Measurements from ENCODE around the gene CELF1.
"Not testable (repeated sequence)": the region's sequence is repeated elsewhere in the genome, so short reads cannot be mapped to it uniquely, and the experiment has no call there.

Gene CELF1

GRCh38 chr11:47577460-47578041 lies 24.6 kb upstream of the CELF1 start:
- DNase-seq (ENCODE audit: low read depth, low spot score), result no peak

GRCh38 chr11:47573321-47573720 lies 20.4 kb upstream of the CELF1 start:
- DNase-seq (ENCODE audit: low read depth, low spot score), result no peak

DNA sequence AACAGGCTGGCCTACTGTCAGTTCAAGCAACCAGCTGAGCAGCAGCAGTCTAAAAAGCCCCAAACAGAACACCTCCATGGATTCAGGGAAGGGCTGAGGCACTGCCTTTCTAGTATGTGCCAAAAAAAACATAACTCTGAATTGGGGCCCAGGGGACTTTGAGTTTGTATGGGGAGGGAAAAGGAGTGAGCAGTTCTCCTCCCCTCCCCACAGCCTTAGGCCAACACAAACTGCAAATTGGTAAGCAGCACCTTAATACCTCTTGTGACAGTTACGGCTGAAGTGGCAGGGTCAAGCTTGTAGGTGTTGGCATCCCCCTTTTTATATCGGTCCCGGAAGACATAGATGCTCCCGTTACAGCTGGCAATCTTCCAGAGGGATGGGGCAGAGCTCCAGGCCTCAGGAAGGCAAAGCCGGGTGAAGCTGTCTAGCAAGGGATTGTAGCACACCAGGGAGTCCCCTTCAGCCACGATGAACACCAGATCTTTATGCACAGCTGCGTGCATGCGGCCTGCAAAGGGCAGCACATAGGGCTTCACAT lies 19.9 kb upstream of the CELF1 start:
- DNase-seq (ENCODE audit: low read depth, low spot score), result no peak

DNA sequence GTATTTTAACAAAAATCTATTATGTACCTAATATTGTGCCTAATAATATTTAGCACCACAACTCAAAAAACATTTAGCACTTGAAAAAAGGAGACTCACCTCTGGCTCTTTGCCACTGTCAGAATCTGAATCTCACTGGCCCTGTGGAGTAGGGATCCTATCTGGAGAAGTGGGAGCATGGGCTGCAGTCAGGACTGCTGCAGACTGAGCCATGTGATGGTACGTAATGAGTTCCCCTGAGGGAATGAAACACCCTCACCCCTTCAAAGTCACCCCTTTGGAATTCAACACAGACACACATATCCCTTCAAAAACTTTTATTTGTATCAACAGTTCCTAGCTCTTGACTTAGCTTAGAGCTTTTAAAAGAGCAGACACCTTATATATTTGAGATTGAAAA lies 19.0 kb upstream of the CELF1 start:
- no peak for DNase-seq (ENCODE audit: low read depth, low spot score)

GRCh38 chr11:47571357-47571729 lies 18.4 kb upstream of the CELF1 start:
- DNase-seq (ENCODE audit: low read depth, low spot score), result no peak

DNA sequence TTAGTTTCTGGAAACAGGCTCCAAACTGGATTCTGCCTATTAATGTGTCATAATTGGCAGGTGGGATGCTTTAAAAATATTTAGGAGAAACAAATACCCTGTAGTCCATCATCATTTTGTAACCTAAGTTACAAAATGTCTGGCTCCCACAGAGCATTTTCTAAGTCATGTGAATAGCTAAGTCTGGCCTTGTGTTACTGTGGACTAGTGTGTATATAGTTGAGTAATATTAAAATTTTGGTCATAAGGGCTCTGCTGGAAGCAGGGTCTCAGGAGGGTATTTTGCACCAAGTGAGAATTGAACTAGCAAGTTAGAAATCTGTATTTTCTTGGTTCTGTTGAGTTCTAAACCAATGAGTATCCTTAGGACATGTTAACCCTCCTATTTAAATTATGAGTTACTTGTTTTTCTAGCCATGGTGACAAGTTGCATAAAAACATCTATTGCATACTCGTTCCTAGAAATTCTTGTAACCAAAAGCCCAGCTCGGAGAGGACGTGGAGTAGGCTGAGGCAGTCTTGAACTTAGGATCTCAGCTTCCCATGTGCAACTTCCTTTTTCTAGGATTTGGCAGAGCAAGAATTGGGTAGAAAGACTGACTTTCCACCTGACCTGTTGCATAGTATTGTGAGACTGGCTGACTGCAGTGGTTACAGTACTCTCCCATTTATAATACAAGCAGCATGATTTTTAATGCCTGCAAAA lies 17.9 kb upstream of the CELF1 start:
- no peak for DNase-seq (ENCODE audit: low read depth, low spot score)

DNA sequence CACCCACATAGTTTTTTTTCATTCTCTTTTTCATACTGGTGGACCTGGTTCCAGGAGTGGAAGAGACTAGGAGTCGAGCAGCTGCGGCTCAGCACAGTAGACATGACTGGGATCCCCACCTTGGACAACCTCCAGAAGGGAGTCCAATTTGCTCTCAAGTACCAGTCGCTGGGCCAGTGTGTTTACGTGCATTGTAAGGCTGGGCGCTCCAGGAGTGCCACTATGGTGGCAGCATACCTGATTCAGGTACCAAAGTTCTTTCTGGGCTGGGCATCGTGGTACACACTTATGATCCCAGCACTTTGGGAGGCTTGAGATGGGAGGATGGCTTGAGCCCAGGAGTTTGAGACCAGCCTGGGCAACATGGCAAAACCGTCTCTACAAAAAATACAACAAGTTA lies 16.7 kb upstream of the CELF1 start:
- DNase-seq (ENCODE audit: low read depth, low spot score), result no peak

GRCh38 chr11:47566149-47566698 lies 13.3 kb upstream of the CELF1 start:
- no peak for DNase-seq (ENCODE audit: low read depth, low spot score)

- peak; percentile 65 for DNase-seq (ENCODE audit: low read depth, low spot score)
Measured at GRCh38 chr11:47565340-47566148, 12.6 kb upstream of the CELF1 start, which contains the start of gene PTPMT1. Gene PTPMT1 (plus strand): TSS chr11:47565599. CDS start chr11:47565623, 24 bp downstream.

DNA sequence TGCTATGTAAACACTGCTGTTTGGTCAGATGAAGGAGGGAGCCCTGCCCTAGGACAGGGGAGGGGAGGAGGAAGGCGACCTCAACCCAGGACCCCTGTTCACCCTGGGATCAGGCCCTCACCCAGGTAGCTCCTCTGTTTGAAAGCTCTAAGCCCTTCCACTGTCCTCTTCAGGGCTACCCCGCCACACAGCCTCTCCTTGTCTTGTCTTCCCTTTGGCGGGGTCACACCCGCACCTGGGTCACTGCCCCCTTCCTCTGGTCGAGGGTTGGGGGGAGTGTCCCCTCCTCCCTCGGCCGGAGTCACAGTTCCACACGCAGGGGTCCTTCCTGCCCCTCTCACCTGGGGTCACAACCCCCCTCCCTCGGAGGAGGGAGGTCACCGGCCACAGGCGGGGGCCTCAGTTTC lies 12.0 kb upstream of the CELF1 start:
- no peak for DNase-seq (ENCODE audit: low read depth, low spot score)

DNA sequence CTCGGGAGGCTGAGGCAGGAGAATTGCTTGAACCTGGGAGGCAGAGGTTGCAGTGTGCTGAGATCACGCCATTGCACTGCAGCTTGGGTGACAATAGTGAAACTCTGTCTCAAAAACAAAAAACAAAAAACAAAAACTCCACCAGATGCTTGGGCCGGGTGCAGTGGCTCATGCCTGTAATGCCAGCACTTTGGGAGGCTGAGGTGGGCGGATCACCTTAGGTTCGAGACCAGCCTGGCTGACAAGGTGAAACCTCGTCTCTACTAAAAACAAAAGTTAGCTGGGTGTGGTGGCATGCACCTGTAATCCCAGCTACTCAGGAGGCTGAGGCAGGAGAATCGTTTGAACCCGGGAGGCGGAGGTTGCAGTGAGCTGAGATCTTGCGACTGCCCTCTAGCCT lies 11.4 kb upstream of the CELF1 start:
- DNase-seq (ENCODE audit: low read depth, low spot score), result not testable (repeated sequence)

GRCh38 chr11:47562393-47562792 lies 9.5 kb upstream of the CELF1 start:
- not testable (repeated sequence) for DNase-seq (ENCODE audit: low read depth, low spot score)

- no peak for DNase-seq (ENCODE audit: low read depth, low spot score)
Measured at GRCh38 chr11:47560426-47560825, 7.5 kb upstream of the CELF1 start.

- DNase-seq (ENCODE audit: low read depth, low spot score), result no peak
Measured at GRCh38 chr11:47558695-47559094, 5.8 kb upstream of the CELF1 start.

DNA sequence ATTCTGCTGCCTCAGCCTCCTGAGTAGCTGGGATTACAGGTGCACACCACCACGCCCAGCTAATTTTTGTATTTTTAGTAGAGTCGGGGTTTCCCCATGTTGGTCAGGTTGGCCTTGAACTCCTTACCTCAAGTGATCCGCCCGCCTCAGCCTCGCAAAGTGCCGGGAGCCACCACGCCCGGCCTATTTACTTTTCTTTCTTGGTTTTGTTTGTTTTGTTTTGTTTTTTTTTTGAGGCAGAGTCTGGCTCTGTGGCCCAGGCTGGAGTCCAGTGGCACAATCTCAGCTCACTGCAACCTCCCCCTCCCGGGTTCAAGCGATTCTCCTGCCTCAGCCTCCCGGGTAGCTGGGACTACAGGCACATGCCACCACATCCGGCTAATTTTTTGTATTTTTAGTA lies 4.1 kb upstream of the CELF1 start:
- not testable (repeated sequence) for DNase-seq (ENCODE audit: low read depth, low spot score)

- DNase-seq (ENCODE audit: low read depth, low spot score), result no peak
Measured at GRCh38 chr11:47553406-47553743, 443 bp upstream of the CELF1 start.

DNA sequence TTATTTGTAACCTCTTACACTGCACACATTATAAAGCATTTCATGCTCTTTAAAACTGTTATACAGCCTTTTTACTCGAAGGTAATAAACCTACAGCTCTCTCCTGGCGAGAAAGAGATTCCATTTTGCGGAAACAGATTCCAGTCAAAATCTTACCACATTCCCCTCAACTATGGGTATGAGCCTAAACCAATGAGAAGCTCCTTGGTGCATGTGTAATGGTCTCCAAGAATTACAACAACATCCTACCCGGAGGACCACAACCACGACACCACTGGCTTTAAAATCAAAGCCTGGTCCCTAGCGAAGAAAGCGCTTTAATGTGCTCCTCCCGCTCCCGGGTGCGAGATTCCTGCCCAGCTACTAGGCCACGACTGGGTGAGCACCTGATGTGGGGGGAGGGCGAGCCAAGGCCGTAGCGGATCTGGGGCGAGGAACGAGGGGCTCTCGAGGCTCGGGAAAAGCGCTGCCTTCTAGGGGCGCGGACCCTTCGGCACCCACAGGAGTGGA lies 821 bp downstream of the CELF1 start:
- DNase-seq (ENCODE audit: low read depth, low spot score), result peak; percentile 62

GRCh38 chr11:47551086-47551485 lies 1.8 kb downstream of the CELF1 start:
- peak; percentile 31 for DNase-seq (ENCODE audit: low read depth, low spot score)

DNA sequence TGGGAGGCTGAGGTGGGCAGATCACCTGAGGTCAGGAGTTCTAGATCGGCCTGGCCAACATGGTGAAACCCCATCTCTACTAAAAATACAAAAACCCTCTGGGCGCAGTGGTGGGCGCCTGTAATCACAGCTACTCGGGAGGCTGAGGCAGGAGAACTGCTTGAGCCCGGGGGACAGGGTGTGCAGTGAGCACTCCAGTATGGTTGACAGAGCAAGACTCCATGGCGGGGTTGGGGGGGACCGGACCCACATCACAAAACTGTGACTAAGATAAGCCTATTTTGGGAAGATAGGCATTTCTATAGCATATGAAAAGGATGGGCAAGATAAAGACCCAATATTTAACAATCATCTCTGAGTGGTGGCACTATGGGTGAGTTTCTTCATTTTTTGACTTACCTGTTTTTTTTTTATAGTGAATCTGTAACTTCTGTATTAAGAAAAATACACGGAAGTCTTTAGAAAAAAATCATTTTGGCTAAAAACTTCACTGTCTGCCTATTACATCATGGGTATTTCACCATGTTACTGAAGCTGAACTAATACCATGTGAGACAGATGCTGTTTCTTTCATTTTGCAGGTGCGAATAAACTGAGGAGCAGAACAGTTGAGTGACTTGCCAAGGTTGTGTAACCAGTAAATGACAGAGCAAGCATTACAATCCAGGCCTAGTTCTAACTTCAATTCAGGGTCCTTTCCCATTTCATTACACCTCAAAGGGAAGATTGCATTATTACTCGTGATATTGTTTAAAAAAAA lies 2.5 kb downstream of the CELF1 start:
- no peak for DNase-seq (ENCODE audit: low read depth, low spot score)

- DNase-seq (ENCODE audit: low read depth, low spot score), result not testable (repeated sequence)
Measured at GRCh38 chr11:47546274-47546673, 6.7 kb downstream of the CELF1 start.

DNA sequence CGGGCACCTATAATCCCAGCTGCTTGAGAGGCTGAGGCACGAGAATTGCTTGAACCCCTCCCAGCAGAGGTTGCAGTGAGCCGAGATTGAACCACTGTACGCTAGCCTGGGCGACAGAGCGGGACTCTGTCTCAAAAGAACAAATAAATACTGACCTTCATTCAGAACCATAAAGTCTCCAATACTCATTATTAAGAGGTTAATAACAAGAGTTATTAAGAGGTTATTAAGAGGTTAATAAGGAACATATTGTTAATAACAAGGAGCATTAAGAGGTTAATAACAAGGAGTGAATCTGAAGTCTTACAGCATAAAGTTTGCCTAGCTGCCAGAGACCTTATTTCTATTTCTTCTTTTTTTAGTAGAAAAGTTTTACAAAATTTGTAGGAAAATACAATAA lies 7.6 kb downstream of the CELF1 start:
- no peak for DNase-seq (ENCODE audit: low read depth, low spot score)
